NCI-H2227 (cell line): Measurements from ENCODE around the gene RNF223.
"Not testable (repeated sequence)": the region's sequence is repeated elsewhere in the genome, so short reads cannot be mapped to it uniquely, and the experiment has no call there.

Experiments
- DNase-seq: peaks from one replicate; lab custom pipeline; 2025; ENCODE audit not compliant: unreplicated experiment; lab: John Stamatoyannopoulos, UW

The RNF223 gene

GRCh38 chr1:1074631-1075147, 583 bp upstream of the RNF223 start:
- no peak for DNase-seq

DNA sequence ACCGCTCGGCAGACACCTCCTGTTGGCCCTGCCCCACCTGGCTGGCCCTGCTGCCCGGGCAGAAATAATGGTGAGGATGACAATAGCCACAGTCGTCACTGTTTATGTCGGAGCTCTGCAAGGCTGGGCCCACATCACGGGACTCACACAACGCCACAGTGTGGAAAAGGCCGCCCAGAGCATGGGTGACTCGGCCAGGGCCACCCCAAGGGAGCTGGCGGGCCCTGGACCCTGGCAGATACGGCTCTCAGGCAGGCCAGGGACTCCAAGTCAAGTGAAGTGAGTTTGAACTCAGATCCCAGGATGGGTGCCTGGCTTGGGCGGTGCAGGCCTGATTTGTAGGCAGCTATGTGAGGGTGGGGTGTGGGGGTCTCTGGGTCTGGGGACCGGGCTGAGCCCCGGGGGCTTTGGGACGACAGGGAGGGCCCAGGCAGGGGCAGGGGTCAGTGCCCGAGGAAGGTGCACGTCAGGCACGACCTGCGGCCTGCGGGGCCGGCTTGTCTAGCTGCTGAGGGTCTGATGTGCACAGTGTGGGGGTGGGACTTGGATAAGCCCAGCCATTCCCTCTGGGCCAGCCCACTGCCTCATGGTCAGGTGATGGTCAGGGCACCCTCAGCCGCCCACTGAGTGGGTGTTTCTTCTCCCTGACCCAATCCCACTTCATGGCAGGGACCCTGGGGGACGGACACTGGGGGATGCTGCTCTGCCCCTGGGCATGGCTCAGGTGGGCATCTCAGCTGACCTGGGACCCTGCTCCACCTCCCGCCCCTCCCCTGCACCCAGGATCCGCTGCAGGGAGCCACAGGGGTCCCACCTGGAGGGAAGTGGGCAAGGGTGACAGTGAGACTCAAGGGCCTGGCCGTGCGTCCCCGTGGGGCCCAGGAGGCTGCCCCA, 1.0 kb downstream of the RNF223 start:
- no peak for DNase-seq

- no peak for DNase-seq
Observed at GRCh38 chr1:1072299-1072848, 1.7 kb downstream of the RNF223 start.

GRCh38 chr1:1071486-1072298, 2.4 kb downstream of the RNF223 start:
- DNase-seq, result no peak

DNA sequence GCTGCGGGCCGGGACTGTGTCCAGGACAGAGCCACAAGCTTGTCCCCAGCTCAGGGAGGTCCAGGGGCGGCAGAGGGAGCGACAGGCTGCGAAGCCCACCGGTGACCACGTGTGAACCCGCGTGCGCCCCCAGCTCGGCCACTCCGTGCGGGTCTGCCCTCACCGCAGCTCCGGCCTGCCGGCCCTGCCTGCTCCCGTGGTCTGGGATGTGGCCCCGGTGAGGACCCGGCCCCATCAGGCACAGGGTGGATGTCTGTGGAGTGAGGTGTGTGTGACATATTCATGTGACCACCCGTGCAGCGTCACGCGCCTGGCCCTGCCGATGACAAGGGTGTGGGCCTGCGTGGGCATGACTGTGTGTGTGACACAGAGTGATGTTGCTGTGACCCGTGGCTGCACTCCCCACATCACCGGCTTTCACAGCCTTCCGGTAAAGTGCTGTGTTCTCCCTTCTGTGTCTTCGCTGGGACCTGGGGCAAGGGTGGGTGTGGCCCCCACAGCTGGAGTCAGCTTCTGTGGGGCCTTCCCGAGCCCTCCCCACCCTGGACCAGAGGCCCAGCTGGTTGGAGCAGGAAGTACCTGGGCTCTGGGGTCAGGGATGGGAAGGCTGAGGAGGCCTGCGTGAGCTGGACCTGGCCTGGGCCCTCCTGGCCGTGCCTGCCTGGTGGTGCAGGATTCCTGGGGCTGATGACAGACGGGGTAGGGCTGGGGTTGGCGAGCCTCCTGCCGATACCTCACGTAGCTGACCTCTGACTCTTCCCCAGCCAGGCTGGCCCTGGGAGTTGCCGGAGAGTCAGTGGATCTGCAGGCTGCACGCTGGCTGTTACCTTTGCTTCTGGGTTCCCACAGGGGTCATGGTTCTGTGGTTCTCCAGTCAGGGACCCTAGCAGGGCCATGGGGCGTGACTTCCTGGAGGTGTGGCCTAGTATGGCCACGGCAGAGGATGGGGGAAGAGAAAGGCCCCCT, 4.1 kb downstream of the RNF223 start:
- DNase-seq, result peak; percentile 48

DNA sequence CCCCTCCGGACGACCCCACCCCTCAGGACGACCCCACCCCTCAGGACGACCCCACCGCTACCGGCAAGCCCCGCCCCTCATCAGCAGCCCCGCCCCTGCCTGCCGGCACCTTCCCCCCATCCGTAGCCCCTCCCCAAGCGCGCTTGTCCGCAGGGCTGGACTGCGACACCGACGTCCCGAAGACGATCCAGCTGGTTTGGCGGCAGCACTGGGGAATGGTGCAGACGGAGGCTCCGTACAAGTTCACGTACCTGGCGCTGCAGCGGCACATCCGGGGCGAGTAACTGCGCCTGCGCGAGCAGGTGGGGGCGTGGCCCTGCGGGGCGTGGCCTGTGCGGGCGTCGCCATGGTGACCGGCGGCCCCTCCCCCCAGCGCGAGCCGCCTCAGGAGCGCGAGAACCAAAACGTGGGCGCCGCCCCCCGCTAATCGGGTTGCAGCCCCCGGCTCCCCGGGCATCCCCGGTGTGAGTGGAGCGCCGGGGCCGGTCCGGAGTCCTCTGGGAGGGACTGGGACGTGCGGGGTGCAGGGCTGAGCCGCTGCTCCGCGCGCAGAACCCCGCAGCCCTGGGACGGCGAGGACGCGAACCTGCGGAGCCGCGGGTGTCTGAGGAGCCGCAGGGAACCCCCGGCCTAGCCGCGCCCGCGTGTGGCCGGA, 4.9 kb downstream of the RNF223 start:
- peak; percentile 92 for DNase-seq

GRCh38 chr1:1068517-1069055, 5.5 kb downstream of the RNF223 start:
- DNase-seq, result peak; percentile 82

GRCh38 chr1:1067860-1068516, 6.1 kb downstream of the RNF223 start:
- DNase-seq, result no peak

- DNase-seq, result no peak
Observed at GRCh38 chr1:1067284-1067859, 6.7 kb downstream of the RNF223 start.

DNA sequence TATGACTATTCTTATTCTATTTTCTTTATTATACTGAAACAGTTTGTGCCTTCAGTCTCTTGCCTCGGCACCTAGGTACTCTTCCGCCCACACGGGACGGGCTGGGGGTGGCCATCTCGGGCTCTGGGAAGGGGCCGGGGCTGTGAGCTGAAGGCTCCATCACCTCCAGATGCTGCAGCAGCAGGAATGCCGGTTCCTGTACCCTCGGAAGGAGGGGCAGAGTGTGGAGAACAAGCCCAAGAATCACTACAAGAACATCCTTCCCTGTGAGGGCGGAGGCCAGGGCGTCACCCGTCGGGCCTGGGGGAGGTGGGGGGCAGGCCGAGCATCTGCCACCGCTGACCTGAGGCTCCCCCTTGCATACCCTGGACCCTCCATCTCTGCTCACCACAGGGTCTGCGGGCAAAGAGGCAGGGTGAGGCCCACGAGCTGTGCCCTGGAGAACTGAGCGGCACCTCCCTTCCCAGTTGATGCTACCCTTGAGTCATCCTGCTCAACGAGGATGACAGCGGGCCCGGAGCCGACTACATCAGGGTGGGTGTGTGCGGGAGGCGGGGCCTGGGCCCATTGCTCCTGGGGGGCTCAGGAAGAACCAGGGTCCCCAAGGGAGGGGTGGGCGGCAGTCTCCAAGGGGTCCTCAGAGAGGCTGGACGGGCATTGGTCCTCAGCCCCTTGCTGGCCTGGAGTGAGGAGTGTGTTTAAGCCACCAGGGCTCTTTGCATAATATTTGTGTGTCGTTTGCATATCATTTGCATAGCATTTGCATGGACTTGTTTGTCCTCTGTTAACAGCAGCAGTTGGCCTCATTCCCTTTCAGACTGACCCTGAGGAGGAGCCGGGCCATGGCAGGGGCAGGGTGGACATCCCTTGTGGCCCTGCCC, 7.5 kb downstream of the RNF223 start:
- no peak for DNase-seq

DNA sequence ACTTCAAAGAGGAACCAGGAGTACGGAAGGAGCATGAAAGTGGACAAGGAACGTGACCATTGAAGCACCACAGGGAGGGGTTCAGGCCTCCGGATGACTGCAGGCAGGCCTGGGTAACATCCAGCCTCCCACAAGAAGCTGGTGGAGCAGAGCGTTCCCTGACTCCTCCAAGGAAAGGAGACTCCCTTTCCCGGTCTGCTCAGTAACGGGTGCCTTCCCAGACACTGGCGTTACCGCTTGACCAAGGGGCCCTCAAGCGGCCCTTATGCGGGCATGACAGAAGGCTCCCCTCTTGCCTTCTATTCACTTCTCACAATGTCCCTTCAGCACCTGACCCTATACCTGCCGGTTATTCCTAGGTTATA, 8.2 kb downstream of the RNF223 start:
- not testable (repeated sequence) for DNase-seq

- no peak for DNase-seq
Observed at GRCh38 chr1:1065265-1065939, 8.7 kb downstream of the RNF223 start.

DNA sequence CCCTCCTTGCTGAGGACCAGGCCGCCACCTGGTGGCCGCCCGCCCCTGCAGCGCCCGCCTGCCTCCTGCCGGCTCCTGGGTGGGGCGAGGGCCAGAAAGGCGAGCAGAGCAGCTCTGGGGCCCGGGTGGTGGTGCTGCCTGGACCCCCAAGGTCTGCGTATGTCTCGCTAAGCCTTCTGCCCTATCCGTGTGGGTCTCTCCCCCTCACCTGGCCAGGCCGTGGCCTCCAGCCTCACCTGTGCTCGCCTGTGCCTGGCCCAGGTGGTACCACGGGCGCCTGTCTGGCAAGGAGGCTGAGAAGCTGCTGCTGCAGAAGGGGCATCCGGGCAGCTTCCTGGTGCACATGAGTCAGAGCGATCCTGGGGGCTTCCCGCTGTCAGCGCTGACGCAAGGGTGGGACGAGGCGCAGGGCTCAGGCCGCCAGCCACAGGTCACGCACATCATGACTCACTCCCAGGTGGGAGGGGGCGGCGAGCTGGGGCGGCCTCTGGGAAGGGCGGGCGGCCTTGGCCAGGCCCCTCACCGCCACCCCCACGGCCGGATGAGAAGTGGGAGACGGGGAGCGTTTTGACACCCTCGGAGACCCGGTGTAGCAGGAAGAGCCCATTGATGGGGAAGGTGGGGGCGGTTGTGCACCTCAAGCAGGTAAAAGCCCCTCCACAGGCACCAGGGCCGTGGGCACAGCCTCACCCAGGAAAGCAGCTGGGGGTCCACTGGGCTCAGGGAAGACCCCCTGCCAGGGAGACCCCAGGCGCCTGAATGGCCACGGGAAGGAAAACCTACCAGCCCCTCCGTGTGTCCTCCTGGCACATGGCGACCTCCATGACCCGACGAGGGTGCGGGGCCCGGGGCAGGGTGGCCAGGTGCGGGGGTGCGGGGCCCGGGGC, 9.9 kb downstream of the RNF223 start:
- DNase-seq, result peak; percentile 26

DNA sequence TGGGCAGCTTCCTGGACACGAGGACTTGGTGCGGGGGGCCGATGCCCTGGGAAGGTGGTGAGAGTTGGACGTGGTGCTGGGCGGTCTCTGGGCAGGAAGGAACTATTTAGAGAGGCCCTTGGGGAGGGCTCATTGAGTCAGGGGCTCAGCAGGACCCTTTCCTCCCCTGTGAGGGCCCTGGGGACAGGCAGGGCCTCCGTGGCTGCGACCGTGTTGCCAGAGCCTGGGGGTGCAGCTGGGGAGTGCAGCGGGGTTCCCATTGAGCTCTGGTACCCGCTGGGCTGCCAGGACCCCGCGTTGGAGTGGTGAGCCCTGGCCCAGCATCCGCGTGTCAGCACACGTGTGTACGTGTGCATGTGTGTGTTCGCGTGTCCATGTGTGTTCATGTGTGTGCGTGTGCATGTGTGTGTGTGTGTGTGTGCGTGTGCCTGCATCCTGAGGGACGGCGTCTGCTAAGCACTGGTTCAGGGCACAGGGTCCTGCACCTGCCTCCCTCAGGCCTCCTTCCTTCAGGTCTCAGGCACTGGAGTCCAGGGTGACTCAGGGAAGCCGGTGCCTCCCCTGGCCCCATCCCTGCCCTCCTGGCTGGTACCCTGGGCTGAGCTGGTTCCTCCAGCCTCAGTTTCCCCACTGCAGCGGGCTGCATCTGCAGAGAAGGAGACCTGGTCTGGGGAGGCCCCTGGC, 10.7 kb downstream of the RNF223 start:
- no peak for DNase-seq

GRCh38 chr1:1062348-1063163, 11.6 kb downstream of the RNF223 start:
- DNase-seq, result no peak
